ENCODE results near the gene C1orf35.

Gene C1orf35

GRCh38 chr1:228122921-228123441 is 19.9 kb upstream of the C1orf35 start:
- TF ChIP-seq SNAI2 (CRISPR knock-in tag; IDR thresholded peaks at IDR 0.05) (no peak), ZNF8 (CRISPR knock-in tag; IDR thresholded peaks at IDR 0.05) (no peak), CSRNP3 (CRISPR knock-in tag; IDR thresholded peaks at IDR 0.05) (no peak), ZFP3 (CRISPR knock-in tag; IDR thresholded peaks at IDR 0.05) (no peak), TSHZ2 (CRISPR knock-in tag; IDR thresholded peaks at IDR 0.05) (no peak), BACH2 (CRISPR knock-in tag; IDR thresholded peaks at IDR 0.05; ENCODE audit: borderline replicate concordance) (no peak), PPARA (CRISPR knock-in tag; IDR thresholded peaks at IDR 0.05; ENCODE audit: borderline replicate concordance) (no peak), PATZ1 (CRISPR knock-in tag; IDR thresholded peaks at IDR 0.05; ENCODE audit: borderline replicate concordance) (no peak), TOX (CRISPR knock-in tag; IDR thresholded peaks at IDR 0.05; ENCODE audit: borderline replicate concordance) (no peak), ARNTL (CRISPR knock-in tag; IDR thresholded peaks at IDR 0.05; ENCODE audit: borderline replicate concordance, low read depth) (no peak), POU6F1 (CRISPR knock-in tag; IDR thresholded peaks at IDR 0.05; ENCODE audit: borderline replicate concordance, low read depth) (no peak), GLIS3 (CRISPR knock-in tag; IDR thresholded peaks at IDR 0.05) (no peak), ZNF565 (CRISPR knock-in tag; conservative IDR thresholded peaks at IDR 0.05; ENCODE audit: low read depth) (no peak), TCF4 (CRISPR knock-in tag; IDR thresholded peaks at IDR 0.05; ENCODE audit: borderline replicate concordance) (no peak), ESRRG (CRISPR knock-in tag; IDR thresholded peaks at IDR 0.05) (no peak)
- ATAC-seq, result no peak

GRCh38 chr1:228120857-228121489 is 17.8 kb upstream of the C1orf35 start:
- TF ChIP-seq TCF4 (CRISPR knock-in tag; IDR thresholded peaks at IDR 0.05; ENCODE audit: borderline replicate concordance), result no peak
- TF ChIP-seq RARB (CRISPR knock-in tag; IDR thresholded peaks at IDR 0.05), result no peak
- no peak for TF ChIP-seq SNAI2 (CRISPR knock-in tag; IDR thresholded peaks at IDR 0.05)
- no peak for TF ChIP-seq TSHZ2 (CRISPR knock-in tag; IDR thresholded peaks at IDR 0.05)
- TF ChIP-seq PPARA (CRISPR knock-in tag; IDR thresholded peaks at IDR 0.05; ENCODE audit: borderline replicate concordance), result no peak
- no peak for TF ChIP-seq ARNTL (CRISPR knock-in tag; IDR thresholded peaks at IDR 0.05; ENCODE audit: borderline replicate concordance, low read depth)
- TF ChIP-seq BACH2 (CRISPR knock-in tag; IDR thresholded peaks at IDR 0.05; ENCODE audit: borderline replicate concordance), result no peak
- no peak for TF ChIP-seq ZFP3 (CRISPR knock-in tag; IDR thresholded peaks at IDR 0.05)
- no peak for TF ChIP-seq ZC3H10 (CRISPR knock-in tag; IDR thresholded peaks at IDR 0.05)
- no peak for TF ChIP-seq GLIS3 (CRISPR knock-in tag; IDR thresholded peaks at IDR 0.05)
- no peak for TF ChIP-seq OSR1 (CRISPR knock-in tag; IDR thresholded peaks at IDR 0.05)
- TF ChIP-seq POU6F1 (CRISPR knock-in tag; IDR thresholded peaks at IDR 0.05; ENCODE audit: borderline replicate concordance, low read depth), result no peak
- TF ChIP-seq ESRRG (CRISPR knock-in tag; IDR thresholded peaks at IDR 0.05), result no peak
- TF ChIP-seq PATZ1 (CRISPR knock-in tag; IDR thresholded peaks at IDR 0.05; ENCODE audit: borderline replicate concordance), result no peak
- TF ChIP-seq CSDC2 (CRISPR knock-in tag; IDR thresholded peaks at IDR 0.05), result no peak
- no peak for TF ChIP-seq ZFP30 (CRISPR knock-in tag; IDR thresholded peaks at IDR 0.05)
- no peak for ATAC-seq
